ENCODE results near the gene GRIA1.
A peak's percentile ranks its signal among the peaks of the same experiment; 100 is the strongest.

GRIA1 gene

GRCh38 chr5:153542536-153542935, 52.1 kb downstream of the GRIA1 start:
- DNase-seq (ENCODE audit: extremely low read depth, low read depth), result no peak
- TF ChIP-seq CTCF (IDR thresholded peaks at IDR 0.05; ENCODE audit: low read depth, low read length), result no peak

- TF ChIP-seq CTCF (IDR thresholded peaks at IDR 0.05; ENCODE audit: low read depth, low read length), result no peak
Observed at GRCh38 chr5:153543288-153543687, 52.8 kb downstream of the GRIA1 start.

GRCh38 chr5:153543959-153544470, 53.5 kb downstream of the GRIA1 start:
- no peak for DNase-seq (ENCODE audit: extremely low read depth, low read depth)
- no peak for TF ChIP-seq CTCF (IDR thresholded peaks at IDR 0.05; ENCODE audit: low read depth, low read length)

More at GRCh38 chr5:153543288-153543687, 52.8 kb downstream of the GRIA1 start:
- no peak for DNase-seq (ENCODE audit: extremely low read depth, low read depth)

GRCh38 chr5:153544706-153545105, 54.2 kb downstream of the GRIA1 start:
- no peak for DNase-seq (ENCODE audit: extremely low read depth, low read depth)

GRCh38 chr5:153546566-153546965, 56.1 kb downstream of the GRIA1 start:
- no peak for TF ChIP-seq CTCF (IDR thresholded peaks at IDR 0.05; ENCODE audit: low read depth, low read length)
- no peak for DNase-seq (ENCODE audit: extremely low read depth, low read depth)

More at GRCh38 chr5:153544706-153545105, 54.2 kb downstream of the GRIA1 start:
- TF ChIP-seq CTCF (IDR thresholded peaks at IDR 0.05; ENCODE audit: low read depth, low read length), result no peak

- DNase-seq (ENCODE audit: extremely low read depth, low read depth), result peak; percentile 51
- no peak for TF ChIP-seq CTCF (IDR thresholded peaks at IDR 0.05; ENCODE audit: low read depth, low read length)
Observed at GRCh38 chr5:153551537-153552079, 61.1 kb downstream of the GRIA1 start.

GRCh38 chr5:153552886-153553285, 62.4 kb downstream of the GRIA1 start:
- no peak for DNase-seq (ENCODE audit: extremely low read depth, low read depth)
- no peak for TF ChIP-seq CTCF (IDR thresholded peaks at IDR 0.05; ENCODE audit: low read depth, low read length)
